Kidney (tissue), 22 donors: Measurements from ENCODE around the gene SLCO3A1. TPM values are rescaled to one million over a fixed set of nuclear protein-coding genes. Genes with fewer than 3 reads are reported as not detected.
A peak's percentile ranks its signal among the peaks of the same experiment; 100 is the strongest.

ENCODE experiments used
- DNase-seq, 5 donors: peaks; one replicate each; pipeline ENCODE4 v3.0.0-alpha.2; 2013 to 2020
- FAIRE-seq: peaks from 2 replicates; lab custom pipeline; 2012; peaks lifted over from hg19 to GRCh38; lab: Jason Lieb, UNC
- H3K27ac ChIP-seq, 2 donors: one replicate each; pipeline ENCODE4 v1.7.0; 2013; ENCODE audit warnings: low read depth in 2 of 2, low read length in 2 of 2, inconsistent platforms in 1 of 2
- H3K27me3 ChIP-seq: one replicate; pipeline ENCODE4 v1.7.1; 2013; ENCODE audit warnings: low read length, inconsistent platforms; ENCODE audit not compliant: control insufficient read depth, insufficient read depth
- H3K36me3 ChIP-seq, 3 donors: one replicate each; pipeline versions ENCODE4 v1.7.0 to v1.7.1; 2013; ENCODE audit warnings: low read length in 3 of 3, control low read depth in 1 of 3, inconsistent platforms in 1 of 3; ENCODE audit not compliant: insufficient read depth in 3 of 3, control insufficient read depth in 2 of 3
- H3K4me1 ChIP-seq, 3 donors: one replicate each; pipeline versions ENCODE4 v1.7.0 to v1.7.1; 2013; ENCODE audit warnings: low read length in 3 of 3, inconsistent platforms in 1 of 3, low read depth in 1 of 3; ENCODE audit not compliant: control insufficient read depth in 2 of 3, insufficient read depth in 2 of 3
- H3K4me3 ChIP-seq, 3 donors: one replicate each; pipeline versions ENCODE4 v1.7.0 to v1.8.1; 2013; ENCODE audit warnings: low read length in 3 of 3, control low read depth in 1 of 3, inconsistent platforms in 1 of 3
- H3K9ac ChIP-seq, 3 donors: one replicate each; pipeline versions ENCODE4 v1.7.0 to v1.7.1; 2013; ENCODE audit warnings: low read length in 3 of 3, control low read depth in 1 of 3, inconsistent platforms in 1 of 3
- H3K9me3 ChIP-seq, 3 donors: one replicate each; pipeline versions ENCODE4 v1.7.0 to v1.7.1; 2013; ENCODE audit warnings: low read length in 3 of 3, control low read depth in 1 of 3, inconsistent platforms in 1 of 3; ENCODE audit not compliant: control insufficient read depth in 2 of 3, insufficient read depth in 1 of 3
- intact Hi-C: fragments of 100-400 bp; cut with DNase I; formaldehyde crosslinking; loops from one replicate; pipeline ENCODE4 v1.11.1; 2022
- long read RNA-seq, 10 donors: library from polyadenylated mRNA in 1 of 10; unstranded in 1 of 10; transcript quantifications; one replicate each; pipeline ENCODE4 v2.0.0 and lab custom pipeline, GENCODE V29; 2021 to 2026
- polyA plus RNA-seq: library from polyadenylated mRNA; stranded (reverse); fragments of 350-450 nt; fragmentation: Illumina TruSeq; extraction: RNeasy Lipid Tissue Mini Kit (QIAGEN cat#74804); gene quantifications from one replicate; pipeline ENCODE4 v1.2.3, GENCODE V29; 2014; ENCODE audit warnings: low read depth, low replicate concordance; ENCODE audit not compliant: insufficient read depth
- total RNA-seq: library from RNA; stranded (reverse); fragmentation: NEBNext Ultra II Directional; extraction: Animal tissue kit (Norgen Biotek cat#: 25700); gene quantifications from one replicate; pipeline ENCODE4 v1.2.1, GENCODE V29; 2021
- TF ChIP-seq, protein P1 (sequence below): IDR thresholded peaks from 3 replicates; pipeline ENCODE4 v1.5.1; 2012; ENCODE audit warnings: mild to moderate bottlenecking, moderate library complexity, borderline replicate concordance; ENCODE audit not compliant: insufficient read depth; ENCODE audit errors: extremely low read depth
- donor health status: control.
- donor health status: control.
- donor health status: control.
- donor health status: control.
- donor health status: control.
- donor health status: DM: yes; HTN: yes; CAD: no.
- donor health status: Normal renal cell carcinoma (clear cell type).

Gene SLCO3A1
- 59.4 TPM for total RNA-seq
- 12.8 TPM for polyA plus RNA-seq
- long read RNA-seq, donor 1, full-length matches to known transcripts: 5 of 5 reads
- long read RNA-seq, donor 1, partial matches to known transcripts: 0 of 5 reads
- long read RNA-seq, donor 1, other reads (novel, unspliced or antisense): 0 of 5 reads
- long read RNA-seq, donor 2, partial matches to known transcripts: 0 of 2 reads
- long read RNA-seq, donor 2, other reads (novel, unspliced or antisense): 0 of 2 reads
- long read RNA-seq, donor 3, full-length matches to known transcripts: 6 of 6 reads
- long read RNA-seq, donor 3, partial matches to known transcripts: 0 of 6 reads
- long read RNA-seq, donor 3, other reads (novel, unspliced or antisense): 0 of 6 reads
- long read RNA-seq, donor 4, full-length matches to known transcripts: 2 of 2 reads
- long read RNA-seq, donor 4, partial matches to known transcripts: 0 of 2 reads
- long read RNA-seq, donor 4, other reads (novel, unspliced or antisense): 0 of 2 reads
- long read RNA-seq, donor 5: 0 reads
- long read RNA-seq, donor 6, full-length matches to known transcripts: 2 of 2 reads
- long read RNA-seq, donor 6, partial matches to known transcripts: 0 of 2 reads
- long read RNA-seq, donor 6, other reads (novel, unspliced or antisense): 0 of 2 reads
- long read RNA-seq, donor 7, full-length matches to known transcripts: 64 of 122 reads
- long read RNA-seq, donor 7, partial matches to known transcripts: 27 of 122 reads
- long read RNA-seq, donor 7, other reads (novel, unspliced or antisense): 31 of 122 reads
- long read RNA-seq, donor 8, full-length matches to known transcripts: 5 of 5 reads
- long read RNA-seq, donor 8, partial matches to known transcripts: 0 of 5 reads
- long read RNA-seq, donor 8, other reads (novel, unspliced or antisense): 0 of 5 reads
- long read RNA-seq, donor 9, full-length matches to known transcripts: 3 of 3 reads
- long read RNA-seq, donor 9, partial matches to known transcripts: 0 of 3 reads
- long read RNA-seq, donor 9, other reads (novel, unspliced or antisense): 0 of 3 reads
- long read RNA-seq, donor 10, full-length matches to known transcripts: 1 of 1 reads
- long read RNA-seq, donor 10, partial matches to known transcripts: 0 of 1 reads
- long read RNA-seq, donor 10, other reads (novel, unspliced or antisense): 0 of 1 reads

DNA sequence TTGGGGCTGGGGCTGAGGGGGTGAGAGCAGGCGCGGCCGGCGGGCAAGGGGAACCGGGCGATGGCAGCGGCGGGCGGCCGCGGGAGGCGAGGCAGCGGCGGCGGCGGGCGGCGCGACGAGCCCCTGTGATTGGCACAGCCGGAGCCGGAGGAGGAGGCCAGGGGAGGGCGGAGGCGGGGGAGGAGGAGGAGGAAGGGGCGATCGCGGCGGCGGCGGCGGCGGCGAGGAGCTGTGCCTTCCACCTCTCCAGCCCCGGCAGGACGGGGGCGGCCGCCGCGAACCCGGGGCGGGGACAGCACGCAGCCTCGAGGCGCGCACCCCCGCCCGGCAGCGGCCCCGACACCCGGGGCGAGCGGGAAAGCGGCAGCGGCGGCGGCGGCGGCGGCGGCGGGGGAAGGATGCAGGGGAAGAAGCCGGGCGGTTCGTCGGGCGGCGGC is at the start of gene SLCO3A1:
SLCO3A1 (plus strand) TSS at position 198 of the 437 bp plus-strand sequence.
- Histone ChIP-seq H3K27me3 (no peaks in the 10 kb centered on the region), H3K4me1 (peaks cover 0 to 9% (median 0%) of the 10 kb centered on the region in 3 donors), H3K36me3 (no peaks in the 10 kb centered on the region), H3K9ac (peak within 1 kb of the TSS in 2 of 3 donors; percentile 48 to 50), H3K27ac (peak within 1 kb of the TSS; percentile 68 to 76), H3K4me3 (peak within 1 kb of the TSS; percentile 30 to 60 (median 53)), H3K9me3 (no peaks in the 10 kb centered on the region)
- TF ChIP-seq, protein P1, sequence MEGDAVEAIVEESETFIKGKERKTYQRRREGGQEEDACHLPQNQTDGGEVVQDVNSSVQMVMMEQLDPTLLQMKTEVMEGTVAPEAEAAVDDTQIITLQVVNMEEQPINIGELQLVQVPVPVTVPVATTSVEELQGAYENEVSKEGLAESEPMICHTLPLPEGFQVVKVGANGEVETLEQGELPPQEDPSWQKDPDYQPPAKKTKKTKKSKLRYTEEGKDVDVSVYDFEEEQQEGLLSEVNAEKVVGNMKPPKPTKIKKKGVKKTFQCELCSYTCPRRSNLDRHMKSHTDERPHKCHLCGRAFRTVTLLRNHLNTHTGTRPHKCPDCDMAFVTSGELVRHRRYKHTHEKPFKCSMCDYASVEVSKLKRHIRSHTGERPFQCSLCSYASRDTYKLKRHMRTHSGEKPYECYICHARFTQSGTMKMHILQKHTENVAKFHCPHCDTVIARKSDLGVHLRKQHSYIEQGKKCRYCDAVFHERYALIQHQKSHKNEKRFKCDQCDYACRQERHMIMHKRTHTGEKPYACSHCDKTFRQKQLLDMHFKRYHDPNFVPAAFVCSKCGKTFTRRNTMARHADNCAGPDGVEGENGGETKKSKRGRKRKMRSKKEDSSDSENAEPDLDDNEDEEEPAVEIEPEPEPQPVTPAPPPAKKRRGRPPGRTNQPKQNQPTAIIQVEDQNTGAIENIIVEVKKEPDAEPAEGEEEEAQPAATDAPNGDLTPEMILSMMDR: no peak
- intact Hi-C loops: loop anchor here (10.0 kb wide), 2 partner anchors 131 to 221 kb away; no protein-coding TSS in a partner anchor
- FAIRE-seq: no peak
- peak; percentile 63 to 92 (median 78) for DNase-seq

DNA sequence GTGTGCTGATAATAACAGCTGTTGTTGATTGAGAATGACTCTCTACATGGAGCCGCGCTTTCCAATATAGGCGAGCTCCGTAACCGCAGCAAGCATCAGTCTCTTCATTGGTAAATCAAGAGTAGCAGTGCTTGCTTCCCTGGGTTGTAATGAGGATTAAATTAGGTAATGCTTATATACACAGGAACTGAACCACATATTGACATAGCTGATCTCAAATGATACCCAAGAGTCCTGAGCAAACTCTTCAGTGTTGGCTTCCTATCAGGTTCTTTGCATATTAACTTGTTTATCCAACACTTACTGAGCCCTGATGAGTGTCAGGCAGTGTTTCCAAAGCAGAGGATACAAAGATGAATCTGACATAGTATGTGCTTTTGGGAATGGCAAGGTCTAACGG is 46.4 kb upstream of the SLCO3A1 start:
- Histone ChIP-seq H3K4me3 (no peak overlapping the region), H3K9ac (no peak overlapping the region), H3K36me3 (no peaks in the 10 kb centered on the region), H3K9me3 (no peaks in the 10 kb centered on the region), H3K27ac (no peak overlapping the region), H3K4me1 (no peaks in the 10 kb centered on the region), H3K27me3 (no peaks in the 10 kb centered on the region)
- DNase-seq: no peak
- no peak for FAIRE-seq
- TF ChIP-seq, protein P1: no peak
- intact Hi-C loops: no loop called here

- H3K4me3 ChIP-seq: no peak overlapping the region
- no peak for FAIRE-seq
Observed at GRCh38 chr15:91813924-91814323, 39.6 kb upstream of the SLCO3A1 start.

More at GRCh38 chr15:91813924-91814323, 39.6 kb upstream of the SLCO3A1 start:
- no peaks in the 10 kb centered on the region for H3K27me3 ChIP-seq
- no peaks in the 10 kb centered on the region for H3K4me1 ChIP-seq
- H3K36me3 ChIP-seq: no peaks in the 10 kb centered on the region
- TF ChIP-seq, protein P1: no peak
- intact Hi-C loops: no loop called here
- peaks cover 0 to 12% (median 10%) of the 10 kb centered on the region in 3 donors for H3K9me3 ChIP-seq
- DNase-seq: no peak
- H3K9ac ChIP-seq: no peak overlapping the region
- H3K27ac ChIP-seq: no peak overlapping the region
